D721Med (cell line): Measurements from ENCODE around the gene RTN4R.

Source experiments
- DNase-seq: peaks from one replicate; pipeline ENCODE4 v3.0.0; 2011; ENCODE audit warnings: low spot score; ENCODE audit not compliant: insufficient read length
- FAIRE-seq: peaks from 2 replicates; lab custom pipeline; 2011; peaks lifted over from hg19 to GRCh38; lab: Jason Lieb, UNC
- TF ChIP-seq, protein P1 (sequence below): IDR thresholded peaks from 2 replicates; pipeline ENCODE4 v1.5.1; 2012; ENCODE audit warnings: mild to moderate bottlenecking, control low read depth; ENCODE audit not compliant: insufficient read depth; ENCODE audit errors: missing control alignments

The RTN4R gene

DNA sequence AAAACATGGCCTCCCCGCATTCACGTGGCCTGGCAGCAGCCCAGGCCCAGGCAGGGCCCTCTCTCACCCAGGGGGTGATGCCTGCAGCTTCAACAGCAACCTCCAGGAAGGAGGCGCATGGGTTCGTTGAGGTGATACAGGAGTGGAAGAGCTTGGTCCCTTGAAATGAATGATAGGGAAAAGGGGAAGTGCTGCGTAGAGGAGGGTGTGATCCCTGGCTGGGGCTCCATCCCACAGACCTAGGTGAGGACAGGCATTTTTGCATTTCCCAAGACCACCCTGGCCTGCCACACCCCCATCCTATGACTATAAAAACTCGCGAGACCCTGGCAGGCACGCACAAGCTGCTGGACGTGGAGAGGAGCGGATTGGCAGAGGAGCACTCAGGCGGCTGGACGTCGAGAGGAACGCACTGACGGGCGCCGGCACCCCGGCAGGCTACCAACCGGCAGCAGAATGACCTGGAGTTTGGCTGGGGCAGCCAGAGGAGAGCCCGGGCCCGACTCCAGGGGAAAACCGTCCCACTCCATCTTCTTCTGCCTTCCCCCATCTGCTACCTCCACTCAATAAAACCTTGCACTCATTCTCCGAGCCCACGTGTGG is 32.6 kb downstream of the RTN4R start:
- TF ChIP-seq, protein P1, sequence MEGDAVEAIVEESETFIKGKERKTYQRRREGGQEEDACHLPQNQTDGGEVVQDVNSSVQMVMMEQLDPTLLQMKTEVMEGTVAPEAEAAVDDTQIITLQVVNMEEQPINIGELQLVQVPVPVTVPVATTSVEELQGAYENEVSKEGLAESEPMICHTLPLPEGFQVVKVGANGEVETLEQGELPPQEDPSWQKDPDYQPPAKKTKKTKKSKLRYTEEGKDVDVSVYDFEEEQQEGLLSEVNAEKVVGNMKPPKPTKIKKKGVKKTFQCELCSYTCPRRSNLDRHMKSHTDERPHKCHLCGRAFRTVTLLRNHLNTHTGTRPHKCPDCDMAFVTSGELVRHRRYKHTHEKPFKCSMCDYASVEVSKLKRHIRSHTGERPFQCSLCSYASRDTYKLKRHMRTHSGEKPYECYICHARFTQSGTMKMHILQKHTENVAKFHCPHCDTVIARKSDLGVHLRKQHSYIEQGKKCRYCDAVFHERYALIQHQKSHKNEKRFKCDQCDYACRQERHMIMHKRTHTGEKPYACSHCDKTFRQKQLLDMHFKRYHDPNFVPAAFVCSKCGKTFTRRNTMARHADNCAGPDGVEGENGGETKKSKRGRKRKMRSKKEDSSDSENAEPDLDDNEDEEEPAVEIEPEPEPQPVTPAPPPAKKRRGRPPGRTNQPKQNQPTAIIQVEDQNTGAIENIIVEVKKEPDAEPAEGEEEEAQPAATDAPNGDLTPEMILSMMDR, result no peak
- FAIRE-seq (no peak), DNase-seq (no peak)

DNA sequence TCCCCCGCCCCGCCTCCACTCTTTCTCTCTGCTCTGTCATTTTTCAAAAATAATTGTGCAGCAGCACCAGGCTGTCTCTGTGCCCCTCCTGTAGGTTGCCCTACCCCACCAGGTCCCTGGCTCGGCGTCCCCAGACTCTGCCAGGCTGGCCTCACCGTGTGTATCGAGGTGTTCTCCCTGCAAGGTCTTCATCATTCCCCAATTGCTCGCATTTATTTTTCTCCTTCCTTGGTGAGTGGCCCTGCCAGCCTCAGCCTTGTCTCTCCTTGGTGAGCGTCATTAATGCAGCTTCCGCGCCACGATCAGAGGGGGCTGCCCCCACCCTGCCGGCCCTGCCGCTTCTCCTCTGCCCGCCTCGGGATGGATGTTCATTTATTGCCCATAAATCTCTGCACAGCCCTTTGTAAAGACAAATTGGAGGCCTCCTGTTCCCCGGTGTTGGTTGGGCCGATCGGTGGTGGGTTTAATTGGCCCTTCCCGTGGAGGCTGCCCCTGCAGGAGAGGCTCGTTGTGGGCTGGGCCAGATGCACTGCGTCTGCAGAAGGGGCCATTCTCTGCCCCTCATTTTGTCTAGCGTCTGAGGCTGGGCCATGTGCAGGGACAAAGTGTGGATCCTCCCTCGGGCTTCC is 33.2 kb downstream of the RTN4R start:
- no peak for DNase-seq
- TF ChIP-seq, protein P1, result no peak
- FAIRE-seq, result no peak

DNA sequence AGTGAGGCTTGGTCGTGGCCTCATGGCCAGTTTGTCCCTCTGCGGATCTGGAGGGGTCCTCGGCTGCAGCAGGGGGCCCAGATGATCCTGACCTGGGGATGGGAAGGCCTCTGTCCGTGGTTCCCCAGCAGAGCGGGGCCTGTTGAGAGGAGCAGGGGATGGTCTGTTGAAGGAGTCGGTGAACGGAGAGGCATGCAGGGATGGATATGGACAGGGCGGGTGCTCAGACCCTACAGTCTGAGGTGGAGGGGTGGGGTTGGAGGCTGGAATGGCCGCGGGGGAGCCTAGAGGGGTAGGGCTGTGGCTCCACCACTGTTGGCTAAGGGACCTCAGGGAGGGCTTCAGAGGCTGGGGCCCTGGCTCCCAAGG is 33.8 kb downstream of the RTN4R start:
- DNase-seq (no peak), FAIRE-seq (no peak)
- TF ChIP-seq, protein P1, result no peak

DNA sequence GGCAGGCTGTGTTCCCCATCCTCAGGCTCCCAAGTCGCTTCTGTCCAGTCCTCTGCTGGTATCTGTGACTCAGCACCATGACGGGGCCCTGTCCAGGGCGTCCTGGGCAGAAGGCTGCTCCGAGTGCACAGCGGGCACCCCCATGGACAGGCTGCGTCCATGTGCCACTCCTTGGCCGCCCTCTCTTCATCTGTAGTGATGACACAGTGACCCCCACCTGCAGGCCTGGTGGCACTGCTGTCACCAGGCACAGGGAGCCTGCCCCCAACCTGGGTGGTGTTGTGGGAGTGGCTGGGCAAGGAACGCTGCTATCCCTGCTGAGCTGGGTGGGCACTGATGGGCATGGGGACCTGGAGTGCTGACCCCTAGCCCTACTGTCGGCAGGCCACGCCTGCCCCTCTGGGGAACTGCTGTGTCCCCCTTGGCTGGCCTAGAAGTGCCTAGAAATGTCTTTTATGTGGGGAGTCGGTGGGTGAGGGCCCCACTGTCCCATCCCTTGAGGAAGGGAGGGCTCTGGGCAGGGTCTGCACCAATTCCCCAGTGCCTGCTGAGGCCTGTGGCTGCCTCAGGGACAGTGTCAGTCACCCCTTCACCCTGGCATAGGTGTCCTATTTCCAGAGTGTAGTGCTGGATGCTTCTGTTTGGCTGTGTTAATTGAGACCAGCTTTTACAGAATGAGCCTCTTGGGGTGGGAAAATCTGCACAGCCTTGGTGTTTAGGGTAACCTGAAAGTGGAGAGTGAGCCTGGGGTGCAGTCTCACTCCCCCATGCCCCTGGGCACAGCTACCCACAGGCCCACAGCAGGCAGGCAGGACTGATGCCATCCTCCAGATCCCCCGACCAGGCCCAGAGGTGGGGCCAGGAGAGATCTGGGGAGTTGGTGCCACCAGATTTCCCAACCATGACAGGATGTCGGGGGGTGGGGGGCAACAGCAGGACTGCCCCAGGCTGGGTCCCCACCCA is 34.5 kb downstream of the RTN4R start:
- DNase-seq, result no peak
- no peak for FAIRE-seq
- TF ChIP-seq, protein P1, result no peak

DNA sequence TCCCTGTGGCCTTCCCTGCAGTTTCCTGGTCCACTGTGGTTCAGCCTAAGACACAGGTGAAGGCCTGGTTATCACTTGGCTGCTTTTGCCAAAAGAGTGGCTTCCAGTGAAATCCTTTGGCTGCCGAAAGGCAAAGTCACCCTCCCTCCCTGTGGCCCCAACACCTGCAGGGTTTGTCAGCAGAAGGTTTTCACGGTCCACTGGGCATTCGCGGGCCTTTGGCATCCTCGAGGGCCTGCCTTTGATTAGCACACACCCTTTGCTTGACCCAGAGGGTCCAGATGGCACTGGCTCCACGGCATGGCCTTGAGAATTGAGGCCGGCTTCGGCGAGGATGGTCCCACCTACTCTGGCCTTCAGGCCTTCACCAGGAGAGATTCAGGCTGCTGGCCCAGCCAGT is 35.3 kb downstream of the RTN4R start:
- DNase-seq (no peak), FAIRE-seq (no peak)
- TF ChIP-seq, protein P1, result no peak

DNA sequence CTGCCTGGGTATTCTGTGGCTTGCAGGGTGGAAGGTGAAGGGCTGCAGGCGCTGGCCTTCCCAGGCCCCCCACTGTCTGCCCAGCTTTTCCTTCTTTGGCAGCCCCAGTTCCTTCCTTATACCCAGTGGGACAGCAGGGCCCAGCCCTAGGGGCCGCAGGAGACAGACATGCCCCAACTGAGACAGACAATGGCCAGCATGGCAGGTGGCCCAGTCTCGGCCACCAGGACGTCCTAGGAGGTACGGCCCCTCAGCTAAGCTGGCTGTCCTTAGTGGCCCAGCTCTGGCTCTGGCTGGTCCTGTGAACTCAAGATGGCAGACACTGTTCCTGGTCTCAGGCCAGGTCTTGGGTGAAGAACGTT is 35.9 kb downstream of the RTN4R start:
- TF ChIP-seq, protein P1, result no peak
- no peak for DNase-seq
- no peak for FAIRE-seq
